CD14-positive monocyte (primary cell): ENCODE data around the gene PSMB11. TPM values are rescaled to one million over a fixed set of nuclear protein-coding genes. Genes with fewer than 3 reads are reported as not detected.
"Not testable (repeated sequence)": the region's sequence is repeated elsewhere in the genome, so short reads cannot be mapped to it uniquely, and the experiment has no call there.

Experiments
- DNase-seq, 3 donors: peaks; one replicate each; pipeline ENCODE4 v3.0.0-alpha.2; 2011 to 2022
- H2AFZ ChIP-seq: 2 replicates; pipeline ENCODE4 v1.6.0; 2012; ENCODE audit warnings: mild to moderate bottlenecking, low read depth, low read length, inconsistent platforms; ENCODE audit not compliant: insufficient read depth, poor library complexity, severe bottlenecking
- H3K27ac ChIP-seq, 2 donors: 1 replicate in 1 of 2; 2 replicates in 1 of 2; pipeline ENCODE4 v1.5.1; 2012 to 2013; ENCODE audit warnings: low read length in 2 of 2, control low read depth in 1 of 2, inconsistent platforms in 1 of 2, low read depth in 1 of 2, mild to moderate bottlenecking in 1 of 2
- H3K27me3 ChIP-seq, 2 donors: one replicate each; pipeline versions ENCODE4 v1.6.0 to v1.6.1; 2011 to 2013; ENCODE audit warnings: low read length in 2 of 2; ENCODE audit not compliant: control insufficient read depth in 2 of 2, insufficient read depth in 2 of 2
- H3K36me3 ChIP-seq, 2 donors: replicated peaks in 1 of 2; 1 replicate in 1 of 2; 2 replicates in 1 of 2; pipeline versions ENCODE4 v1.5.1 to v1.6.1; 2012 to 2013; ENCODE audit warnings: low read length in 2 of 2, control low read depth in 1 of 2, inconsistent platforms in 1 of 2, mild to moderate bottlenecking in 1 of 2; ENCODE audit not compliant: insufficient read depth in 2 of 2, control insufficient read depth in 1 of 2
- H3K4me1 ChIP-seq, 2 donors: 1 replicate in 1 of 2; 2 replicates in 1 of 2; pipeline versions ENCODE4 v1.5.1 to v1.6.1; 2012 to 2013; ENCODE audit warnings: low read length in 2 of 2, control low read depth in 1 of 2, inconsistent platforms in 1 of 2, mild to moderate bottlenecking in 1 of 2, moderate library complexity in 1 of 2; ENCODE audit not compliant: insufficient read depth in 2 of 2, control insufficient read depth in 1 of 2
- H3K4me2 ChIP-seq: replicated peaks from 2 replicates; pipeline ENCODE3; 2012; ENCODE audit warnings: low read length, moderate library complexity, mild to moderate bottlenecking; ENCODE audit not compliant: poor library complexity, severe bottlenecking; ENCODE audit errors: extremely low read depth
- H3K4me3 ChIP-seq, 3 experiments: fragments of 200-600 bp in 1 of 3; sonication (generic) in 1 of 3; replicated peaks in 1 of 3; 1 replicate in 2 of 3; 2 replicates in 1 of 3; pipeline ENCODE4 v1.5.1; 2011 to 2013; ENCODE audit warnings: low read length in 3 of 3, mild to moderate bottlenecking in 3 of 3, control low read depth in 2 of 3, low read depth in 2 of 3, inconsistent platforms in 1 of 3, moderate library complexity in 1 of 3
- H3K79me2 ChIP-seq: 2 replicates; pipeline ENCODE4 v1.6.0; 2012; ENCODE audit warnings: mild to moderate bottlenecking, control low read depth, inconsistent platforms, low read length, moderate library complexity; ENCODE audit not compliant: insufficient read depth
- H3K9ac ChIP-seq: 2 replicates; pipeline ENCODE4 v1.6.0; 2017; ENCODE audit warnings: low read length, mild to moderate bottlenecking; ENCODE audit not compliant: insufficient read depth, poor library complexity, severe bottlenecking
- H3K9me3 ChIP-seq, 2 donors: replicated peaks in 1 of 2; 1 replicate in 1 of 2; 2 replicates in 1 of 2; pipeline versions ENCODE4 v1.5.1 to v1.6.1; 2012 to 2013; ENCODE audit warnings: low read length in 2 of 2, control low read depth in 1 of 2; ENCODE audit not compliant: control insufficient read depth in 1 of 2, insufficient read depth in 1 of 2
- H4K20me1 ChIP-seq: 2 replicates; pipeline ENCODE4 v1.6.0; 2012; ENCODE audit warnings: mild to moderate bottlenecking, low read length, control low read depth, moderate library complexity; ENCODE audit not compliant: insufficient read depth
- H3K27ac Mint-ChIP-seq, 7 donors: one replicate each; pipeline ENCODE4 v1.8.0; 2020; ENCODE audit warnings: mild to moderate bottlenecking in 7 of 7, mixed read lengths in 7 of 7, moderate library complexity in 6 of 7, inconsistent platforms in 2 of 7
- H3K27me3 Mint-ChIP-seq, 3 donors: one replicate each; pipeline ENCODE4 v1.8.0; 2021 to 2022; ENCODE audit warnings: low read depth in 3 of 3, mild to moderate bottlenecking in 3 of 3, mixed read lengths in 3 of 3, moderate library complexity in 3 of 3, inconsistent platforms in 1 of 3
- H3K36me3 Mint-ChIP-seq, 2 donors: one replicate each; pipeline ENCODE4 v1.8.0; 2020; ENCODE audit warnings: mixed read lengths in 2 of 2, inconsistent platforms in 1 of 2, mild to moderate bottlenecking in 1 of 2
- H3K4me1 Mint-ChIP-seq: one replicate; pipeline ENCODE4 v1.8.0; 2020; ENCODE audit warnings: mild to moderate bottlenecking, mixed read lengths
- H3K4me3 Mint-ChIP-seq, 2 donors: one replicate each; pipeline ENCODE4 v1.8.0; 2020; ENCODE audit warnings: mild to moderate bottlenecking in 2 of 2, mixed read lengths in 2 of 2, moderate library complexity in 1 of 2
- H3K9me3 Mint-ChIP-seq, 7 donors: one replicate each; pipeline ENCODE4 v1.8.0; 2020 to 2022; ENCODE audit warnings: mixed read lengths in 7 of 7, mild to moderate bottlenecking in 6 of 7, moderate library complexity in 6 of 7, inconsistent platforms in 2 of 7
- CTCF ChIP-seq: fragments of 200-600 bp; IDR thresholded peaks from one replicate; pipeline ENCODE4 v1.8.0; 2022; ENCODE audit warnings: antibody characterized with exemption, mild to moderate bottlenecking
- WGBS: methylation state at CpG from one replicate; pipeline ENCODE4 v1.1.5; 2013; ENCODE audit warnings: missing lambda C conversion rate; ENCODE audit not compliant: insufficient coverage; 5-methylcytosine and 5-hydroxymethylcytosine counted together
- intact Hi-C, 2 donors: fragments of 100-400 bp; cut with micrococcal nuclease; formaldehyde crosslinking; loops; one replicate each; pipeline versions ENCODE4 v1.15.0 to v1.15.1; 2023
- polyA plus RNA-seq, 3 donors: library from polyadenylated mRNA; depleted of rRNA in 1 of 3; unstranded in 2 of 3; stranded (reverse) in 1 of 3; fragments of 300-500 nt in 2 of 3; fragments of >200 nt in 1 of 3; fragmentation: Illumina TruSeq in 2 of 3; gene quantifications; 1 replicate in 2 of 3; 2 replicates in 1 of 3; pipeline ENCODE4 v1.2.3, GENCODE V29; 2012 to 2021

PSMB11 gene
- polyA plus RNA-seq, 3 donors = not detected

GRCh38 chr14:23009939-23010726 lies 31.9 kb upstream of the PSMB11 start, which contains the start of gene C14orf93:
Gene C14orf93 (minus strand): TSS chr14:23010143. CDS start chr14:22999023, 11,120 bp downstream.
- Histone ChIP-seq H3K9me3 (no peaks in the 10 kb centered on the region), H3K9ac (peak within 1 kb of the TSS; percentile 76), H3K79me2 (peaks cover 26% of the 10 kb centered on the region), H3K4me2 (peak within 1 kb of the TSS; percentile 76), H3K27me3 (no peaks in the 10 kb centered on the region), H3K27ac (peak within 1 kb of the TSS; percentile 41 to 88), H2AFZ (peak within 1 kb of the TSS; percentile 88), H3K36me3 (no peaks in the 10 kb centered on the region), H4K20me1 (no peaks in the 10 kb centered on the region), H3K4me3 (peak within 1 kb of the TSS; percentile 67 to 97 (median 86)), H3K4me1 (peaks cover 30 to 40% of the 10 kb centered on the region in 2 donors)
- no peaks in the 10 kb centered on the region for H3K9me3 Mint-ChIP-seq
- H3K4me1 Mint-ChIP-seq = peaks cover 21% of the 10 kb centered on the region
- H3K27ac Mint-ChIP-seq = peak within 1 kb of the TSS; percentile 93 to 100 (median 98)
- peak within 1 kb of the TSS; percentile 94 to 98 for H3K4me3 Mint-ChIP-seq
- peak; percentile 55 to 58 (median 55) for DNase-seq
- no peak for TF ChIP-seq CTCF
- under 1% methylated on average over 38 of the region's 40 CpGs for WGBS
- intact Hi-C loops = loop anchor here in 1 of 2 donors (2.0 to 10.0 kb wide), 2 partner anchors 25 to 1435 kb away; partner anchors contain the start of gene SDR39U1
- H3K36me3 Mint-ChIP-seq = peaks cover 0 to under 1% of the 10 kb centered on the region in 2 donors
- H3K27me3 Mint-ChIP-seq = peaks cover 0 to 2% (median 0%) of the 10 kb centered on the region in 3 donors

GRCh38 chr14:23013054-23013748 lies 28.8 kb upstream of the PSMB11 start:
- H3K36me3 Mint-ChIP-seq = no peaks in the 10 kb centered on the region
- Histone ChIP-seq H3K9me3 (no peaks in the 10 kb centered on the region), H3K27ac (no peak overlapping the region), H2AFZ (no peak overlapping the region), H3K4me1 (peaks cover 16 to 18% of the 10 kb centered on the region in 2 donors), H3K4me2 (no peak overlapping the region), H3K36me3 (no peaks in the 10 kb centered on the region), H4K20me1 (no peaks in the 10 kb centered on the region), H3K4me3 (no peak overlapping the region), H3K9ac (no peak overlapping the region), H3K27me3 (no peaks in the 10 kb centered on the region), H3K79me2 (peaks cover 15% of the 10 kb centered on the region)
- H3K4me3 Mint-ChIP-seq = no peak overlapping the region
- TF ChIP-seq CTCF = no peak
- DNase-seq = no peak
- WGBS = 100% methylated on average over 3 of the region's 6 CpGs
- no peaks in the 10 kb centered on the region for H3K9me3 Mint-ChIP-seq
- peaks cover 20% of the 10 kb centered on the region for H3K4me1 Mint-ChIP-seq
- no peak overlapping the region for H3K27ac Mint-ChIP-seq
- intact Hi-C loops = no loop called here
- peaks cover 0 to 2% (median 2%) of the 10 kb centered on the region in 3 donors for H3K27me3 Mint-ChIP-seq

- H3K79me2 ChIP-seq, H3K9ac ChIP-seq, H3K27ac ChIP-seq, H3K4me2 ChIP-seq, DNase-seq, H4K20me1 ChIP-seq, H3K27me3 Mint-ChIP-seq, H3K9me3 ChIP-seq, H3K36me3 ChIP-seq, H3K4me3 ChIP-seq, H3K27ac Mint-ChIP-seq, H3K27me3 ChIP-seq, H2AFZ ChIP-seq, H3K4me3 Mint-ChIP-seq, H3K36me3 Mint-ChIP-seq, H3K9me3 Mint-ChIP-seq, intact Hi-C loops: not testable (repeated sequence)
- WGBS = no CpG with 5 or more reads among the region's 5 CpGs
- H3K4me1 Mint-ChIP-seq = peaks cover 16% of the 10 kb centered on the region
- H3K4me1 ChIP-seq = peaks cover 11 to 13% of the 10 kb centered on the region in 2 donors
These were observed 28.3 kb upstream of the PSMB11 start for GRCh38 chr14:23013749-23014054.
